ENCODE measurements around the gene LRP6. TPM values are rescaled to one million over a fixed set of nuclear protein-coding genes. Genes with fewer than 3 reads are reported as not detected.

LRP6 gene
- 35.4 and 44.7 TPM in 2 replicates for total RNA-seq

GRCh38 chr12:12266873-12267741 lies at the start of gene LRP6:
TSS of gene LRP6 (minus strand) at chr12:12267044. CDS start at chr12:12266735, 309 bp downstream.

GRCh38 chr12:12070674-12071656 lies 195.9 kb downstream of the LRP6 start, which contains the start of gene BCL2L14:
TSS of gene BCL2L14 (plus strand) at chr12:12070939. CDS start at chr12:12079306, 8,367 bp downstream.

Other genes with a start within 250 kb of the LRP6 start
- gene BCL2L14, start 196.1 kb downstream of the LRP6 start, total RNA-seq: not detected in 2 replicates
- gene MANSC1, start 83.2 kb upstream of the LRP6 start, total RNA-seq: 3.5 and 5.3 TPM in 2 replicates
- gene BORCS5, start 90.0 kb upstream of the LRP6 start, total RNA-seq: 4.9 and 6.0 TPM in 2 replicates